GM21786 (cell line): Measurements from ENCODE around the gene SMURF1.

Experiments used
- ATAC-seq: cut with Tn5 transposase; IDR thresholded peaks from one replicate; pipeline ENCODE4 v1.9.1; 2021; ENCODE audit not compliant: unreplicated experiment

Gene SMURF1

GRCh38 chr7:99098824-99099498 is 44.9 kb downstream of the SMURF1 start:
- ATAC-seq = no peak

GRCh38 chr7:99098286-99098823 is 45.6 kb downstream of the SMURF1 start:
- ATAC-seq = no peak

- ATAC-seq = no peak
These were observed 46.2 kb downstream of the SMURF1 start for GRCh38 chr7:99097730-99098129.

GRCh38 chr7:99096124-99096887 is 47.6 kb downstream of the SMURF1 start:
- no peak for ATAC-seq

- ATAC-seq = no peak
These were observed 48.2 kb downstream of the SMURF1 start for GRCh38 chr7:99095698-99096097.

GRCh38 chr7:99094401-99094800 is 49.5 kb downstream of the SMURF1 start:
- ATAC-seq = no peak

- no peak for ATAC-seq
These were observed 51.7 kb downstream of the SMURF1 start for GRCh38 chr7:99092064-99092720.

GRCh38 chr7:99090771-99091542 is 53.0 kb downstream of the SMURF1 start:
- ATAC-seq = no peak

GRCh38 chr7:99089914-99090629 is 53.8 kb downstream of the SMURF1 start:
- no peak for ATAC-seq

GRCh38 chr7:99086944-99087343 is 57.0 kb downstream of the SMURF1 start:
- ATAC-seq = no peak

GRCh38 chr7:99086532-99086931 is 57.4 kb downstream of the SMURF1 start:
- ATAC-seq = no peak

GRCh38 chr7:99083733-99084132 is 60.2 kb downstream of the SMURF1 start:
- no peak for ATAC-seq

GRCh38 chr7:99083068-99083651 is 60.7 kb downstream of the SMURF1 start:
- no peak for ATAC-seq

- ATAC-seq = no peak
These were observed 63.2 kb downstream of the SMURF1 start for GRCh38 chr7:99080679-99081078.

- ATAC-seq = no peak
These were observed 64.8 kb downstream of the SMURF1 start for GRCh38 chr7:99079104-99079503.

- no peak for ATAC-seq
These were observed 65.5 kb downstream of the SMURF1 start for GRCh38 chr7:99078416-99078815.

- no peak for ATAC-seq
These were observed 67.3 kb downstream of the SMURF1 start for GRCh38 chr7:99076615-99077014.

GRCh38 chr7:99073839-99074446 is 70.0 kb downstream of the SMURF1 start:
- no peak for ATAC-seq

GRCh38 chr7:99072126-99072525 is 71.8 kb downstream of the SMURF1 start:
- no peak for ATAC-seq

- no peak for ATAC-seq
These were observed 73.5 kb downstream of the SMURF1 start for GRCh38 chr7:99070361-99070760.
